ENCODE data around the gene CAMKK2. TPM values are rescaled to one million over a fixed set of nuclear protein-coding genes. Genes with fewer than 3 reads are reported as not detected.

The CAMKK2 gene
- polyA plus RNA-seq, result 29.2 and 38.0 TPM in 2 replicates
- 28.5 and 32.4 TPM in 2 replicates for polyA minus RNA-seq

- peak within 1 kb of the TSS; percentile 43 for H2AFZ ChIP-seq (ENCODE audit: low read depth, low read length)
- no peaks in the 10 kb centered on the region for H3K9me3 ChIP-seq (ENCODE audit: low read length)
- no peaks in the 10 kb centered on the region for H3K27me3 ChIP-seq (ENCODE audit: insufficient read depth, low read depth, low read length)
- peak within 1 kb of the TSS; percentile 94 for H3K4me2 ChIP-seq (ENCODE audit: low read length)
- no peaks in the 10 kb centered on the region for H3K9me2 ChIP-seq (ENCODE audit: insufficient read depth, low read length)
- H3K27ac ChIP-seq (ENCODE audit: low read length), result peak within 1 kb of the TSS; percentile 59
- peak within 1 kb of the TSS; percentile 77 for H3K9ac ChIP-seq (ENCODE audit: low read length)
- H3K79me2 ChIP-seq (replicated peaks; ENCODE audit: insufficient read depth, low read length), result peaks cover 10% of the 10 kb centered on the region
- H3F3A ChIP-seq (ENCODE audit: insufficient read depth, low read length, poor library complexity, severe bottlenecking), result no peaks in the 10 kb centered on the region
- no peaks in the 10 kb centered on the region for H4K20me1 ChIP-seq (ENCODE audit: insufficient read depth)
- peak; percentile 80 for TF ChIP-seq POLR2AphosphoS5 (IDR thresholded peaks at IDR 0.05)
- peak; percentile 68 for TF ChIP-seq MXI1 (conservative IDR thresholded peaks at IDR 0.05; ENCODE audit: poor library complexity, severe bottlenecking)
- TF ChIP-seq CTCF (IDR thresholded peaks at IDR 0.05; ENCODE audit: poor library complexity, severe bottlenecking), result peak; percentile 59
- no peak for TF ChIP-seq RAD21 (conservative IDR thresholded peaks at IDR 0.05)
- no peak for TF ChIP-seq TAF1 (IDR thresholded peaks at IDR 0.05; ENCODE audit: low read depth)
- TF ChIP-seq REST (IDR thresholded peaks at IDR 0.05; ENCODE audit: borderline replicate concordance), result peak; percentile 14
- no peaks in the 10 kb centered on the region for H3K36me3 ChIP-seq (ENCODE audit: insufficient read depth, low read length)
- peak within 1 kb of the TSS; percentile 96 for H3K4me3 ChIP-seq (ENCODE audit: low read length)
Observed at GRCh38 chr12:121296618-121297434, at the start of gene CAMKK2. Gene CAMKK2, minus strand, starts transcription at chr12:121296709. Its CDS starts 22,183 bp downstream, at chr12:121274526.

- Histone ChIP-seq H3K27ac (ENCODE audit: low read length) (no peak overlapping the region), H3K9ac (ENCODE audit: low read length) (no peak overlapping the region), H3K36me3 (ENCODE audit: insufficient read depth, low read length) (no peaks in the 10 kb centered on the region)
Observed at GRCh38 chr12:121345151-121345815, 48.8 kb upstream of the CAMKK2 start.

More at GRCh38 chr12:121345151-121345815, 48.8 kb upstream of the CAMKK2 start:
- Histone ChIP-seq H3F3A (ENCODE audit: insufficient read depth, low read length, poor library complexity, severe bottlenecking) (no peaks in the 10 kb centered on the region), H3K4me2 (ENCODE audit: low read length) (no peak overlapping the region), H3K9me2 (ENCODE audit: insufficient read depth, low read length) (no peaks in the 10 kb centered on the region), H3K27me3 (ENCODE audit: insufficient read depth, low read depth, low read length) (no peaks in the 10 kb centered on the region), H3K4me3 (ENCODE audit: low read length) (no peak overlapping the region), H4K20me1 (ENCODE audit: insufficient read depth) (no peaks in the 10 kb centered on the region), H3K9me3 (ENCODE audit: low read length) (no peaks in the 10 kb centered on the region), H2AFZ (ENCODE audit: low read depth, low read length) (no peak overlapping the region), H3K79me2 (replicated peaks; ENCODE audit: insufficient read depth, low read length) (peaks cover 4% of the 10 kb centered on the region)
- TF ChIP-seq POLR2AphosphoS5 (IDR thresholded peaks at IDR 0.05) (no peak), MXI1 (conservative IDR thresholded peaks at IDR 0.05; ENCODE audit: poor library complexity, severe bottlenecking) (no peak), EP300 (conservative IDR thresholded peaks at IDR 0.05; ENCODE audit: poor library complexity, severe bottlenecking) (no peak), RAD21 (conservative IDR thresholded peaks at IDR 0.05) (no peak), CTCF (IDR thresholded peaks at IDR 0.05; ENCODE audit: poor library complexity, severe bottlenecking) (no peak), EZH2 (IDR thresholded peaks at IDR 0.05; ENCODE audit: borderline replicate concordance, insufficient read depth, low read length, poor library complexity, severe bottlenecking) (no peak)
